DMS53 treated with DMSO at 0.1 percent for 48 hours (cell line): ENCODE results near the gene KLK5.

Source experiments
- DNase-seq: peaks from one replicate; lab custom pipeline; 2025; ENCODE audit not compliant: unreplicated experiment; lab: John Stamatoyannopoulos, UW

The KLK5 gene

DNA sequence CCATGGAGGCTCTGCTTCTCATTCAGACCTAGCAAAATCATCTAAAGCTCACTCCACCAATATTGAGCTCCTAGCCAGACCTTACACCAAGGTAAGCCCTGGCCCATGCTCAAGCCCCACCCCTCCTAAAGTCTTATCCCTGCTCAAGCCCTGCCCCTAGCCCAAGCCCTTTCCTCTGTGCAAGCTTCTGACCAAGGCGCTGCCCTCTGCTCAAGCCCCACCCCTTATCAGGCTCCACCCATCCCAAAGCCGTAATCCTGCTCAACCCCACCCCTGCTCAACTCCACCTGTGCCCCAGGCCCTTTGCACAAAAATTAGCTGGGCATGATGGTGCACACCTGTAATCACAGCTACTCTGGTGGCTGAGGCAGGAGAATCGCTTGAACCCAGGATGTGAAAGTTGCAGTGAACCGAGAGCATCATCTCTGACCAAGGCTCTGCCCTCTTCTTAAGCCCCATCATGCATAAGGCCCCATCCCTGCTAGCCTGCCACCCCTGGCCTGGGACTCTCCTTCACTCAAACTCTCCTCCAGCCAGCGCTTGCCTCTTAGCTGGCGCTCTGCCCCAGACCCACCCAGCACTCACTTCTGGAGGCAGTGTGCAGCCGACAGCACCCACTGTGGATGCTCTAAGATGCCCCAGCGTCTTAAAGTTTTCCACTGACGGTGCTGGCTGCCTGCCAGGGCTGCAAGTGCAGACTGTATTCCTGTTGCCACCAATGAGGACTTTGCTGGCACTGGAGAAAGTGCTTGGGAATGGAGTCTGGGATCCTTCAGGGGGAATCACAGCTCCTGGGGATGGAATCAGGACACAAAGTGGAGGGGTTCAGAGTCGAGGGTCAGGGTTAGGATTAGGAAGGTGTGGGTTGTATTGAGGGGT is 58.1 kb downstream of the KLK5 start:
- no peak for DNase-seq
